Muscle layer of duodenum (tissue), 2 donors: Measurements from ENCODE around the gene DCDC2.
"Not testable (repeated sequence)": the region's sequence is repeated elsewhere in the genome, so short reads cannot be mapped to it uniquely, and the experiment has no call there.

Experiments
- H3K27ac ChIP-seq: one replicate; pipeline ENCODE4 v1.7.0; 2013; ENCODE audit warnings: mild to moderate bottlenecking, low read length
- H3K27me3 ChIP-seq: one replicate; pipeline ENCODE4 v1.7.0; 2013; ENCODE audit warnings: low read depth, mild to moderate bottlenecking, control low read depth, low read length
- H3K36me3 ChIP-seq, 2 donors: one replicate each; pipeline ENCODE4 v1.7.0; 2013; ENCODE audit warnings: low read length in 2 of 2, control low read depth in 1 of 2, mild to moderate bottlenecking in 1 of 2; ENCODE audit not compliant: insufficient read depth in 2 of 2, control insufficient read depth in 1 of 2
- H3K4me1 ChIP-seq, 2 donors: one replicate each; pipeline ENCODE4 v1.7.0; 2013; ENCODE audit warnings: low read length in 2 of 2, mild to moderate bottlenecking in 2 of 2, control low read depth in 1 of 2, moderate library complexity in 1 of 2; ENCODE audit not compliant: insufficient read depth in 2 of 2, control insufficient read depth in 1 of 2
- H3K4me3 ChIP-seq, 2 donors: one replicate each; pipeline ENCODE4 v1.7.0; 2013; ENCODE audit warnings: low read length in 2 of 2, low read depth in 1 of 2, mild to moderate bottlenecking in 1 of 2
- H3K9me3 ChIP-seq, 2 donors: one replicate each; pipeline ENCODE4 v1.7.0; 2013; ENCODE audit warnings: low read length in 2 of 2, control low read depth in 1 of 2, mild to moderate bottlenecking in 1 of 2; ENCODE audit not compliant: control insufficient read depth in 1 of 2
- donor health status: healthy.

The DCDC2 gene

GRCh38 chr6:24391756-24392405 is 34.0 kb upstream of the DCDC2 start:
- H3K27me3 ChIP-seq, result no peaks in the 10 kb centered on the region
- H3K4me1 ChIP-seq, result no peaks in the 10 kb centered on the region
- no peaks in the 10 kb centered on the region for H3K36me3 ChIP-seq
- H3K27ac ChIP-seq, result no peak overlapping the region
- no peaks in the 10 kb centered on the region for H3K9me3 ChIP-seq
- H3K4me3 ChIP-seq, result no peak overlapping the region

GRCh38 chr6:24391208-24391607 is 33.3 kb upstream of the DCDC2 start:
- H3K9me3 ChIP-seq, result no peaks in the 10 kb centered on the region
- H3K27me3 ChIP-seq, result no peaks in the 10 kb centered on the region
- H3K27ac ChIP-seq, result no peak overlapping the region
- no peaks in the 10 kb centered on the region for H3K36me3 ChIP-seq
- H3K4me1 ChIP-seq, result no peaks in the 10 kb centered on the region
- H3K4me3 ChIP-seq, result no peak overlapping the region

- no peaks in the 10 kb centered on the region for H3K9me3 ChIP-seq
- no peak overlapping the region for H3K27ac ChIP-seq
- H3K4me3 ChIP-seq, result no peak overlapping the region
- no peaks in the 10 kb centered on the region for H3K36me3 ChIP-seq
- H3K4me1 ChIP-seq, result no peaks in the 10 kb centered on the region
- no peaks in the 10 kb centered on the region for H3K27me3 ChIP-seq
Observed at GRCh38 chr6:24387818-24388217, 30.0 kb upstream of the DCDC2 start.

- H3K36me3 ChIP-seq, result no peaks in the 10 kb centered on the region
- H3K4me1 ChIP-seq, result no peaks in the 10 kb centered on the region
- H3K9me3 ChIP-seq, result no peaks in the 10 kb centered on the region
- no peaks in the 10 kb centered on the region for H3K27me3 ChIP-seq
- no peak overlapping the region for H3K4me3 ChIP-seq
- H3K27ac ChIP-seq, result no peak overlapping the region
Observed at GRCh38 chr6:24385536-24386269, 27.8 kb upstream of the DCDC2 start.

GRCh38 chr6:24384369-24385130 is 26.7 kb upstream of the DCDC2 start:
- not testable (repeated sequence) for H3K27ac ChIP-seq, H3K4me1 ChIP-seq, H3K36me3 ChIP-seq

GRCh38 chr6:24382891-24383494 is 25.1 kb upstream of the DCDC2 start:
- not testable (repeated sequence) for H3K27me3 ChIP-seq, H3K9me3 ChIP-seq, H3K27ac ChIP-seq, H3K4me1 ChIP-seq, H3K36me3 ChIP-seq, H3K4me3 ChIP-seq

More at GRCh38 chr6:24384369-24385130, 26.7 kb upstream of the DCDC2 start:
- H3K9me3 ChIP-seq, H3K4me3 ChIP-seq, H3K27me3 ChIP-seq: not testable (repeated sequence)

GRCh38 chr6:24382220-24382540 is 24.3 kb upstream of the DCDC2 start:
- no peaks in the 10 kb centered on the region for H3K4me1 ChIP-seq
- H3K27ac ChIP-seq, result no peak overlapping the region
- H3K27me3 ChIP-seq, result no peaks in the 10 kb centered on the region
- no peaks in the 10 kb centered on the region for H3K36me3 ChIP-seq
- no peak overlapping the region for H3K4me3 ChIP-seq
- H3K9me3 ChIP-seq, result no peaks in the 10 kb centered on the region

- H3K4me1 ChIP-seq, result no peaks in the 10 kb centered on the region
- H3K4me3 ChIP-seq, result no peak overlapping the region
- H3K36me3 ChIP-seq, result no peaks in the 10 kb centered on the region
- no peaks in the 10 kb centered on the region for H3K27me3 ChIP-seq
- H3K9me3 ChIP-seq, result no peaks in the 10 kb centered on the region
- no peak overlapping the region for H3K27ac ChIP-seq
Observed at GRCh38 chr6:24381476-24382219, 23.8 kb upstream of the DCDC2 start.

GRCh38 chr6:24378473-24379097 is 20.7 kb upstream of the DCDC2 start:
- Histone ChIP-seq H3K27me3 (no peaks in the 10 kb centered on the region), H3K9me3 (no peaks in the 10 kb centered on the region), H3K27ac (no peak overlapping the region), H3K4me3 (no peak overlapping the region), H3K4me1 (no peaks in the 10 kb centered on the region), H3K36me3 (no peaks in the 10 kb centered on the region)

- H3K4me3 ChIP-seq, result no peak overlapping the region
Observed at GRCh38 chr6:24376871-24377270, 19.0 kb upstream of the DCDC2 start.

More at GRCh38 chr6:24376871-24377270, 19.0 kb upstream of the DCDC2 start:
- Histone ChIP-seq H3K4me1 (no peaks in the 10 kb centered on the region), H3K27ac (no peak overlapping the region), H3K36me3 (no peaks in the 10 kb centered on the region), H3K27me3 (no peaks in the 10 kb centered on the region), H3K9me3 (no peaks in the 10 kb centered on the region)
